ENCODE measurements around the gene C6orf15. TPM values are rescaled to one million over a fixed set of nuclear protein-coding genes. Genes with fewer than 3 reads are reported as not detected.

C6orf15 gene
- total RNA-seq, 6 experiments from 2014 or later: not detected

DNA sequence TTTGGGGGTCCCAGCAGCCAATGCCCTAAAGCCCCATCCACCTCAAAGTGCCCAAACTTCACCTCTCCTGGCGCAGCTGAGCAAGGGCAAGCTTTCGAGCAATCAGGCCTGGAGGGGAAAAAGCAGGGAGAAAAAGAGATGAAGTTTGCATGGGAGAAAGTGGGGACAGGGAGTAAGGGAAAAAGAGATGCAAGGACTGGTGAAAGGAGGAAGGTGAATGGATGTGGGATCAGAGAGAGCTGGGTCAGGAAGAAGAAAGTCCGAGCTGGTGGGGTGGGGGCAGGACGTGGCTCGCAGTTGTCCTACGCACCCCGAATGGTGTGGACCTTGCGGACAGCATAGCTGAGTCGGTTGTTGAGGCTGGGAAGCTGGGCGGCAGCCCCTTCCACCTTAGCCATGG lies 33.0 kb upstream of the C6orf15 start:
- TF ChIP-seq, protein P1, sequence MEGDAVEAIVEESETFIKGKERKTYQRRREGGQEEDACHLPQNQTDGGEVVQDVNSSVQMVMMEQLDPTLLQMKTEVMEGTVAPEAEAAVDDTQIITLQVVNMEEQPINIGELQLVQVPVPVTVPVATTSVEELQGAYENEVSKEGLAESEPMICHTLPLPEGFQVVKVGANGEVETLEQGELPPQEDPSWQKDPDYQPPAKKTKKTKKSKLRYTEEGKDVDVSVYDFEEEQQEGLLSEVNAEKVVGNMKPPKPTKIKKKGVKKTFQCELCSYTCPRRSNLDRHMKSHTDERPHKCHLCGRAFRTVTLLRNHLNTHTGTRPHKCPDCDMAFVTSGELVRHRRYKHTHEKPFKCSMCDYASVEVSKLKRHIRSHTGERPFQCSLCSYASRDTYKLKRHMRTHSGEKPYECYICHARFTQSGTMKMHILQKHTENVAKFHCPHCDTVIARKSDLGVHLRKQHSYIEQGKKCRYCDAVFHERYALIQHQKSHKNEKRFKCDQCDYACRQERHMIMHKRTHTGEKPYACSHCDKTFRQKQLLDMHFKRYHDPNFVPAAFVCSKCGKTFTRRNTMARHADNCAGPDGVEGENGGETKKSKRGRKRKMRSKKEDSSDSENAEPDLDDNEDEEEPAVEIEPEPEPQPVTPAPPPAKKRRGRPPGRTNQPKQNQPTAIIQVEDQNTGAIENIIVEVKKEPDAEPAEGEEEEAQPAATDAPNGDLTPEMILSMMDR (IDR thresholded peaks at IDR 0.05): no peak
- peaks cover 21% of the 10 kb centered on the region for H3K4me1 Mint-ChIP-seq (ENCODE audit: low read depth)

DNA sequence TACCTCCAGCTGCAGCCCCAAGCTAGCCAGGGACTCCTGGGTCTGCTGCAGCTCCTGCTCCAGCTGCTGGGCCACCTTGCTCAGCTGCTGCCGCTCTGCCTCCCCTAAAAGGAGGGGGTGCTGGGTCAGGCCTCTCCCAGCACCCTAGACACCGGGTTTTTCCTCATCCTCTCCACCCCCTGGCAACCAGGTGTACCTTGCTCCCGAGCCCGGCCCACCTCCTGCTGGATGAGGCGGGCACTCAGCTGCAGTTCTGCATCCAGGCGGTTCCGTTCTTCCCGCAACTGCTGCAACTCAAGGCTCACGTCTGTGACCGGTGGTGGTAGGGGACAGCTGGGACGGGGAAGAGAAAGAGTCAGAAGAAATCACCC lies 32.6 kb upstream of the C6orf15 start:
- no peak for DNase-seq
- H3K36me3 Mint-ChIP-seq (ENCODE audit: low read depth): 0 out of 2 replicates have a peak, but pooled peaks cover 9% of the 10 kb centered on the region
- H3K4me1 Mint-ChIP-seq (ENCODE audit: low read depth): peaks cover 21% of the 10 kb centered on the region
- H3K27ac Mint-ChIP-seq: no peak overlapping the region
- H3K4me3 Mint-ChIP-seq: no peak overlapping the region
- peaks cover 2% of the 10 kb centered on the region; the same call in 1 of the 2 replicates for H3K27me3 Mint-ChIP-seq (ENCODE audit: insufficient read depth)
- TF ChIP-seq, protein P1 (IDR thresholded peaks at IDR 0.05): no peak
- H3K9me3 Mint-ChIP-seq: no peaks in the 10 kb centered on the region

More for the DNA sequence above, 33.0 kb upstream of the C6orf15 start:
- Mint-ChIP-seq H3K4me3 (no peak overlapping the region), H3K27me3 (ENCODE audit: insufficient read depth) (peaks cover 2% of the 10 kb centered on the region; the same call in 1 of the 2 replicates), H3K27ac (no peak overlapping the region), H3K36me3 (ENCODE audit: low read depth) (0 out of 2 replicates have a peak, but pooled peaks cover 9% of the 10 kb centered on the region), H3K9me3 (no peaks in the 10 kb centered on the region)
- DNase-seq: no peak

DNA sequence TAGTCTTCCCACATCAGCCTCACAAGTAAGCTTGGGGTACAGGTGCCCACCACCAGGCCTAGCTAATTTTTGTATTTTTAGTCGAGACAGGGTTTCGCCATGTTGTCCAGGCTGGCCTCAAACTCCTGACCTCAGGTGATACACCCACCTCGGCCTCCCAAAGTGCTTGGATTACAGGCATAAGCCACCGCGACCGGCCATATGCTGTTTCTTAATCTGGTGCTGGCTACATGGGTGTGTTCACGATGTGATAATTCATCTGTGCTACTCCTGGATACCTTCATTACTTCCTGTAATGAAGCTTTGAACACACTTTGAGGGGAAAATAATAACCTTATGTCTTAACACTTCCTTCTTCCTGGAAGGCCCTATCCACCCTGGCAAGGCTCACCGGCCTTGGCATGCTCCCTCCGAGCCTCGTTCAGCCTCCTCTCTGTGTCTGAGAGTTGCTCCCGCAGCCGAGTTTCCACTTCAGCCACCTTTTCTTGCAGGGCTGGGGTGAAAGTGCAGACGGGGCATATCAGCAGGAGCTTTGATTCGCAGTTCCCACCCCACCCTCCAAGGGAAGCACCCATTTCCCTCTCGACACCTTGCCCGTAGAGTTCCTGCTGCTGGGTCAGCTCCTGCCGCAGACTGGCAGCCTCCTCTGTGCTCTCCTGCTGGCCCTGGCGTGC lies 32.1 kb upstream of the C6orf15 start:
- no peak for DNase-seq
- Mint-ChIP-seq H3K36me3 (ENCODE audit: low read depth) (0 out of 2 replicates have a peak, but pooled peaks cover 9% of the 10 kb centered on the region), H3K4me3 (no peak overlapping the region), H3K27ac (no peak overlapping the region), H3K27me3 (ENCODE audit: insufficient read depth) (peaks cover 2% of the 10 kb centered on the region; the same call in 1 of the 2 replicates), H3K9me3 (no peaks in the 10 kb centered on the region), H3K4me1 (ENCODE audit: low read depth) (peaks cover 26% of the 10 kb centered on the region)
- TF ChIP-seq, protein P1 (IDR thresholded peaks at IDR 0.05): no peak

DNA sequence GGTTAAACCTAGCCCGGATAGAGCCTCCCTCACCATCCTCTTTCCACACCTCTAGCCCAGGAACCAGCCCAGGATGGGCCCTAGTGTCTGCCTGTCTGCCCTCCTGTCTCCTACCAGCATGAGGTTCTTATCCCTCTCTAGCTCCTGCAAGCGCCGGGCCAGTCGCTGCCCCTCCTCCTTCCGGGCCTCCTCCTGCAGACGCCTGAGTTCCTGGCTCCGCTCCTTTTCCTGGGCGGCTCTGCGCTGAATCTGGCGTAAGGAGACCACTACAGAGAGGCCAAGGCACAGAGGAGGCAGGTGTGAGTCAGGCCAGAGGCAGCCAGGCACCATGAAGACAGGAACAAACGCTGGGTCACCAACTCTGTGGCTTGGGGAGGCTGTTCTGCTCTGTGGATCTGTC lies 30.8 kb upstream of the C6orf15 start:
- Mint-ChIP-seq H3K36me3 (ENCODE audit: low read depth) (0 out of 2 replicates have a peak, but pooled peaks cover 9% of the 10 kb centered on the region), H3K9me3 (no peaks in the 10 kb centered on the region), H3K27me3 (ENCODE audit: insufficient read depth) (peaks cover 2% of the 10 kb centered on the region; the same call in 1 of the 2 replicates), H3K4me1 (ENCODE audit: low read depth) (peaks cover 32% of the 10 kb centered on the region), H3K4me3 (no peak overlapping the region; the same call in 1 of the 2 replicates), H3K27ac (peak overlapping the region; percentile 65; the same call in 1 of the 2 replicates)
- TF ChIP-seq, protein P1 (IDR thresholded peaks at IDR 0.05): no peak
- no peak for DNase-seq

DNA sequence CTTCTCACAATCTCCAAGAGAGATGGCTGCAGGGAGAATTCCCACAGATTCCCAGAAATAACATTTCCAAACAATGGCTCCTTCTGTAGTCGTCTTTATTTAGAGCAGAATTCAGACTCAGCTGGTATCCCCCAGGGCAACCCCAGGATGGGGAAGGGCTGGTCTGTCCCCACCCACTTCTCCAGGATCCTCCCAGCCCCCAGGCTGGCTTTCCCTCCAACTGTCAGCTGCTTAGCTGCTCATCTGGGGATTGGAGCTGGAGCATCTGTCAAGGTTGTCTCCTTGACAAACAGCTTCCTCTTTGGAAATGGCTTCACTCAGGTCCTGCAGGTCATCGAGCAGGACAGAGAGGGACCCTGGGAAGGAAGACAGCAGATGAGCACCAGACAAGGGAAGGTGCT lies 30.0 kb upstream of the C6orf15 start:
- Mint-ChIP-seq H3K4me3 (no peak overlapping the region), H3K27me3 (ENCODE audit: insufficient read depth) (peaks cover 4% of the 10 kb centered on the region), H3K27ac (no peak overlapping the region; the same call in 1 of the 2 replicates), H3K36me3 (ENCODE audit: low read depth) (0 out of 2 replicates have a peak, but pooled peaks cover 9% of the 10 kb centered on the region), H3K4me1 (ENCODE audit: low read depth) (peaks cover 38% of the 10 kb centered on the region), H3K9me3 (no peaks in the 10 kb centered on the region)
- TF ChIP-seq, protein P1 (IDR thresholded peaks at IDR 0.05): no peak
- DNase-seq: no peak

Data from HFFc6 (cell line).